Activated CD8-positive, alpha-beta memory T cell treated with anti-CD3 and anti-CD28 coated beads, Interleukin-2, amount 10 ng/mL, durations not matched to agents 7 days and 5 days (primary cell): ENCODE measurements around the gene FMC1. TPM values are rescaled to one million over a fixed set of nuclear protein-coding genes. Genes with fewer than 3 reads are reported as not detected.
"Not testable (repeated sequence)": the region's sequence is repeated elsewhere in the genome, so short reads cannot be mapped to it uniquely, and the experiment has no call there.

Source experiments
- ATAC-seq: fragments of 150-1000 bp; cut with Tn5 transposase; one replicate; pipeline ENCODE4 v1.10.0; 2021; ENCODE audit warnings: moderate library complexity
- CTCF ChIA-PET: fragments of 350-600 bp; sonication (Branson Sonifier 250); formaldehyde crosslinking; loops from one replicate; lab custom pipeline; 2021; ENCODE audit warnings: antibody characterized with exemption; lab: Charles Lee
- DNase-seq: peaks from one replicate; pipeline ENCODE4 v3.0.0-alpha.2; 2020
- H3K27ac Mint-ChIP-seq: one replicate; pipeline ENCODE4 v1.8.0; 2021; ENCODE audit warnings: mild to moderate bottlenecking, mixed read lengths
- H3K27me3 Mint-ChIP-seq: one replicate; pipeline ENCODE4 v1.8.0; 2021; ENCODE audit warnings: mixed read lengths
- H3K36me3 Mint-ChIP-seq: one replicate; pipeline ENCODE4 v1.8.0; 2021; ENCODE audit warnings: mild to moderate bottlenecking, mixed read lengths
- H3K4me1 Mint-ChIP-seq: one replicate; pipeline ENCODE4 v1.8.0; 2021; ENCODE audit warnings: mixed read lengths
- H3K4me3 Mint-ChIP-seq: one replicate; pipeline ENCODE4 v1.8.0; 2021; ENCODE audit warnings: mild to moderate bottlenecking, moderate library complexity, mixed read lengths
- H3K9me3 Mint-ChIP-seq: one replicate; pipeline ENCODE4 v1.8.0; 2022; ENCODE audit warnings: low read depth, mixed read lengths
- total RNA-seq, 2 experiments: library from RNA; stranded (reverse); gene quantifications; one replicate each; pipeline ENCODE4 v1.2.3, GENCODE V29; 2021

FMC1 gene
- total RNA-seq = 1 to 10 TPM; 6.6 to 7.7 TPM

DNA sequence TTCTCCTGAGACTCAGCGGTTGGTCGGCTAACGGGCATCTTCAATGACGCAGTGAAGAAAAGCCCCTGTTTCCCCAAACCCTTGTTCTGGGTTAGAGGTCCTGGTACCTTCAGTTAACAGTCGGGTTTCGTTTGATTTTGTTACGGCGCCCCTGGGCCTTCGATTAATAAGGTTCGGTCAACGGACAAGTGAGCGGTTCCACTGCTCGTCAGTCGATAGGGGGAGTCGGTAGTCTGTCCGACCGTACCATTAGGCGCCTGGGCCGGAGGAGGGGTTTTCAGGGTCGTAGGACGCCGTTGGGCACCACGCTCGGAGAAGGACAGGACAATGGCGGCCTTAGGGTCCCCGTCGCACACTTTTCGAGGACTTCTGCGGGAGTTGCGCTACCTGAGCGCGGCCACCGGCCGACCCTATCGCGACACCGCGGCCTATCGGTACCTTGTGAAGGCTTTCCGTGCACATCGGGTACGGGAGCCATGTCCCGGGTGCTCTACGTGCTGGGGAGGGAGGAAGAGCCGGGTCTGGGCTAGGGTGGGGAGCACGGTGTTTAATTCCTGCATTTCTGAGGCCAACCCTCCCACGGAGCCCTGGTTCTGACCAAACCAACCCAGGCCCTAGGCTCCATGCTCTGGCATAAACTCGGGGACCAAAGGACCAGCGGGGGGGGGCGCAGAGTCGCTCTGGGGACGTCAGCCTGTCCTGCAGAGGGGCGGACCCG is at the start of gene FMC1:
FMC1 (plus strand) TSS at position 280 of the 718 bp plus-strand sequence; CDS start at position 328, 48 bp downstream.
- Mint-ChIP-seq H3K9me3 (peaks cover 3% of the 10 kb centered on the region), H3K4me3 (peak within 1 kb of the TSS; percentile 91), H3K27ac (peak within 1 kb of the TSS; percentile 99), H3K4me1 (peaks cover 21% of the 10 kb centered on the region), H3K36me3 (peaks cover 13% of the 10 kb centered on the region), H3K27me3 (peaks cover 5% of the 10 kb centered on the region)
- peak; percentile 94 for DNase-seq
- ATAC-seq = peak; percentile 71
- CTCF ChIA-PET = interaction anchor here (1.5 kb wide), 1 partner anchor 18 kb away, joined by 6 read pairs; the partner anchor contains the start of gene LUC7L2

DNA sequence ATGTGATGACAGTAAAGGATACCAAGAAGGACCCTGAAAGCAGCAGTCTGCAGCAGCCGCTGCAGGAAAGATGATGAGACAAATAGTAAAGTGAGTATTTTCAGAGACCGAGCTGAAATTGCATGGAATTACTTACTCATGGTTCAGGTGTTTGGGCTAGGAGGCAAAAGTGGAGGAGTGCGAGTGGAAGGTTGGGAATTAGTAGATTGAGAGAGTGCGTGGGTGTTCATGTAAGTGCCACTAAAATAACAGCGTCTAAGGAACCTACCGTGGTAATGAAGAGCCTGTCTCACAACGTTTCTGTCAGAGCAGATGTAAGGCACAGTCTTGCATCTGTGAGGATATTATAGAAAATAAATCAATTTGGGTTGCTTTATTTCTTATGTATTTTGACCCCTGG is 48.3 kb upstream of the FMC1 start:
- CTCF ChIA-PET = no interaction called here
- H3K27me3 Mint-ChIP-seq = no peaks in the 10 kb centered on the region
- ATAC-seq (no peak), DNase-seq (no peak)
- no peak overlapping the region for H3K4me3 Mint-ChIP-seq
- no peaks in the 10 kb centered on the region for H3K4me1 Mint-ChIP-seq
- H3K36me3 Mint-ChIP-seq = peaks cover 5% of the 10 kb centered on the region
- no peaks in the 10 kb centered on the region for H3K9me3 Mint-ChIP-seq
- peak overlapping the region; percentile 39 for H3K27ac Mint-ChIP-seq

DNA sequence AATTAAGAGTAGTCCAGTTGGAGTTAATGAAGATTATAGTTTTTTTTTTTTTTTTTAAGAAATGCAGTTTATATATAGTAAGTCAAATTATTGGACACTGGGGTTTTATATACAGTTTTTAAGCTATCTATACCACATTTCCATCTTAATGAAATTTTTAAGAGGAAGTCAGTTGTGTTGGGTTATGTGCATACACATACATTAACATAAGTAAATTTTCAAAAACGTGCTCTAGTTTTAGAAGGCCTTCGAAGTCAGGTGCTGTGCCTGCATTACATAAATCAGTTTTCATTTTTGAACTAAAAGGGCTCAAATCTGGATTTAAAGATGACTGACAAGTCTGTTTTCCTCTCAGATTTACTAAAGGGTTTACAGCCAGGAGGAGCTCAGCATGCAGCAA is 47.6 kb upstream of the FMC1 start:
- ATAC-seq = no peak
- Mint-ChIP-seq H3K36me3 (peaks cover 4% of the 10 kb centered on the region), H3K4me1 (no peaks in the 10 kb centered on the region), H3K27ac (no peak overlapping the region), H3K27me3 (no peaks in the 10 kb centered on the region), H3K9me3 (no peaks in the 10 kb centered on the region), H3K4me3 (no peak overlapping the region)
- DNase-seq = no peak
- CTCF ChIA-PET = no interaction called here

GRCh38 chr7:139294241-139294640 is 46.9 kb upstream of the FMC1 start:
- Mint-ChIP-seq H3K9me3 (no peaks in the 10 kb centered on the region), H3K4me3 (no peak overlapping the region), H3K4me1 (no peaks in the 10 kb centered on the region), H3K27ac (no peak overlapping the region), H3K36me3 (peaks cover 4% of the 10 kb centered on the region), H3K27me3 (no peaks in the 10 kb centered on the region)
- CTCF ChIA-PET = no interaction called here
- DNase-seq = no peak
- ATAC-seq = no peak

GRCh38 chr7:139294951-139295575 is 46.1 kb upstream of the FMC1 start:
- DNase-seq = no peak
- Mint-ChIP-seq H3K4me1 (no peaks in the 10 kb centered on the region), H3K9me3 (no peaks in the 10 kb centered on the region), H3K27me3 (no peaks in the 10 kb centered on the region), H3K36me3 (peaks cover 4% of the 10 kb centered on the region), H3K27ac (no peak overlapping the region), H3K4me3 (no peak overlapping the region)
- no peak for ATAC-seq
- CTCF ChIA-PET = no interaction called here

GRCh38 chr7:139297795-139298194 is 43.3 kb upstream of the FMC1 start:
- no peak for ATAC-seq
- H3K27me3 Mint-ChIP-seq = no peaks in the 10 kb centered on the region

GRCh38 chr7:139299296-139299695 is 41.8 kb upstream of the FMC1 start:
- Mint-ChIP-seq H3K27ac (no peak overlapping the region), H3K27me3 (no peaks in the 10 kb centered on the region), H3K4me3 (no peak overlapping the region), H3K9me3 (no peaks in the 10 kb centered on the region), H3K4me1 (no peaks in the 10 kb centered on the region), H3K36me3 (peaks cover 2% of the 10 kb centered on the region)
- DNase-seq (no peak), ATAC-seq (no peak)
- CTCF ChIA-PET = interaction anchor here (0.8 to 1.0 kb wide), 2 partner anchors 34 to 56 kb away, joined by 3 read pairs; no protein-coding TSS in a partner anchor

More at GRCh38 chr7:139297795-139298194, 43.3 kb upstream of the FMC1 start:
- Mint-ChIP-seq H3K9me3 (no peaks in the 10 kb centered on the region), H3K4me1 (no peaks in the 10 kb centered on the region), H3K36me3 (peaks cover 4% of the 10 kb centered on the region), H3K4me3 (no peak overlapping the region), H3K27ac (no peak overlapping the region)
- DNase-seq = no peak
- CTCF ChIA-PET = no interaction called here

DNA sequence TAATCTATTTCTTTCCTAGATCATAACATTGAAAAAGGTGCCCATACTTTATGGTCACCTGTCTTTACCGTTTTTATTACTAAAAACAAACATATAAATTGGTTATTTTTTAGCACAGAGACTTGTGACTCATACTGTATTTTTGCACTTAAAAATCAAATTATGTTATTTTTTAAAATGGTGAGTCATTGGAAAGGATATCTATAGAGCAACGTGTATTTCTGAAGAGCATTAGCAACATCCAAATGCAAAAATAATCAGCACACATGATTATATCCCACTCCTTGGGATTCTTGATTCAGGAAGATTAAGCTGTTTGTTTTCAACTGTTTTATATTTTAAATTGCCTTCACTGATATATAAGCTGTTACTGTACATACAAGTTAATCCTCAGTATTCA is 40.7 kb upstream of the FMC1 start:
- H3K9me3 Mint-ChIP-seq = no peaks in the 10 kb centered on the region
- no peaks in the 10 kb centered on the region for H3K4me1 Mint-ChIP-seq
- DNase-seq = no peak
- no peak overlapping the region for H3K27ac Mint-ChIP-seq
- CTCF ChIA-PET = no interaction called here
- no peaks in the 10 kb centered on the region for H3K27me3 Mint-ChIP-seq
- ATAC-seq = no peak
- H3K4me3 Mint-ChIP-seq = no peak overlapping the region
- peaks cover 2% of the 10 kb centered on the region for H3K36me3 Mint-ChIP-seq

- Mint-ChIP-seq H3K36me3 (peaks cover 7% of the 10 kb centered on the region), H3K4me3 (no peak overlapping the region), H3K27ac (no peak overlapping the region), H3K4me1 (peaks cover 2% of the 10 kb centered on the region), H3K27me3 (no peaks in the 10 kb centered on the region), H3K9me3 (no peaks in the 10 kb centered on the region)
- CTCF ChIA-PET = interaction anchor here (0.8 kb wide), 1 partner anchor 15 kb away, joined by 3 read pairs; no protein-coding TSS in a partner anchor
- DNase-seq (no peak), ATAC-seq (no peak)
Measured at GRCh38 chr7:139304517-139304916, 36.6 kb upstream of the FMC1 start.

DNA sequence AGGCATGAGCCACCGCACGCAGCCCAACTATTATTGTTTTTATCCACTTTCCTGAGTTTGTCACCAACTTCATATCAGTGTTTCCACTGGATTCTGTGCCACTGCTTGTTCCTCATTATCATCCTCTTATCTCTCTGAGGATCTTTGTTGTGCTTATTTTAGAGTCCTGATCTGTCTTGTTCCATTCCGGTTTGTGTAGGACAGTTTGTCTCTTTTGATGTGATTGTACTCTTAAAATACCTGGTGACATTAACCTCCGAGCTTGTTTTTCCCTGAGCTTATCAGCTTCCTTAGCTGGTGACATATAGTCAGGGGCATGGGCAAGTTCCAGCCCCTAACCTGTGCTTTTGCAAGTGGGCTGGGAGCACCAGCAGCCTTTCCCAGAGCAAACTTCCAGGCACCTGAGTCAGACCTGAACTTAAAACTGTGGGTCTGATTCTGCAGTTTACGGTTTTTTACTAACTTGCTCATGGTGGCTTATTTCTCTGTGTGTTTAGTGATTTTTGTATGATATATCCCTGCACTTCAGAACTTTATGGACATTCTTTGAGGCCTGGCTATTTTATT is 23.1 kb upstream of the FMC1 start:
- Mint-ChIP-seq H3K9me3 (no peaks in the 10 kb centered on the region), H3K4me3 (no peak overlapping the region), H3K27ac (no peak overlapping the region), H3K36me3 (no peaks in the 10 kb centered on the region), H3K4me1 (no peaks in the 10 kb centered on the region), H3K27me3 (peaks cover 4% of the 10 kb centered on the region)
- no peak for DNase-seq
- no peak for ATAC-seq
- CTCF ChIA-PET = no interaction called here

GRCh38 chr7:139321071-139321745 is 19.9 kb upstream of the FMC1 start:
- no peak for DNase-seq

DNA sequence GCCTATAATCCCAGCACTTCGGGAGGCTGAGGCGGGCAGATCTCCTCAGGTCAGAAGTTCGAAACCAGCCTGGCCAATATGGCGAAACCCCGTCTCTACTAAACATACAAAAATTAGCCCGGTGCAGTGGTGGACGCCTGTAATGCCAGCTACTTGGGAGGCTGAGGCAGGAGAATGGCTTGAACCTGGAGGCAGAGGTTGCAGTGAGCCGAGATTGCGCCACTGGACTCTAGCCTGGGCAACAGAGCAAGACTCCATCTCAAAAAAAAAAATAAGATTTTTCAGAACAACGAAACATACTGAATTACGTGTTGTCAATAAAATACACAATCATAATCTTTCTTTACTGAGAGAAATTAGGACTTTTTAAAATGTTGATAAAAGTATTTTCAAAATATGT is 16.4 kb upstream of the FMC1 start:
- H3K4me1 Mint-ChIP-seq, H3K36me3 Mint-ChIP-seq, ATAC-seq, H3K27ac Mint-ChIP-seq, H3K27me3 Mint-ChIP-seq, H3K9me3 Mint-ChIP-seq, DNase-seq, H3K4me3 Mint-ChIP-seq, CTCF ChIA-PET: not testable (repeated sequence)

More at GRCh38 chr7:139321071-139321745, 19.9 kb upstream of the FMC1 start:
- no peak overlapping the region for H3K27ac Mint-ChIP-seq
- CTCF ChIA-PET = no interaction called here
- H3K36me3 Mint-ChIP-seq = no peaks in the 10 kb centered on the region
- peaks cover 4% of the 10 kb centered on the region for H3K27me3 Mint-ChIP-seq
- H3K4me1 Mint-ChIP-seq = no peaks in the 10 kb centered on the region
- no peak overlapping the region for H3K4me3 Mint-ChIP-seq
- H3K9me3 Mint-ChIP-seq = no peaks in the 10 kb centered on the region
- no peak for ATAC-seq

DNA sequence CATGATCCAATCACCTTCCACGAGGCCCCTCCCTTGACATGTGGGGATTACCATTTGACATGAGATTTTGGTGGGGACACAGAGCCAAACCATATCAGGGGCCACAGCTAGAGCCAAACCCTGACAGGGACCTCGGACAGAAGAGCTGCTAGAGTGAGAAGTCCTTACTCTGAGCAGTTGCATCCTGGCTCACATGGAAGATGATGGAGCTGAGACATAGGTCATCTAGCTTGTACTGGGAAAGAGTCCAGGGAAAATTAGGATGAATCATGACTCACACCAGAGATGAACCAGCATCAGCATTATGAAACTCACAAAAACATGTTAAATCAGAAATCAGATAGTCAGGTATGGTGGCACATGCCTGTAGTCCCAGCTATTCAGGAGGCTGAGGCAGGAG is 12.8 kb upstream of the FMC1 start:
- Mint-ChIP-seq H3K36me3 (peaks cover 1% of the 10 kb centered on the region), H3K4me1 (peaks cover 8% of the 10 kb centered on the region), H3K9me3 (no peaks in the 10 kb centered on the region), H3K27me3 (no peaks in the 10 kb centered on the region), H3K4me3 (no peak overlapping the region), H3K27ac (no peak overlapping the region)
- CTCF ChIA-PET = interaction anchor here (0.5 kb wide), 1 partner anchor 105 kb away, joined by 3 read pairs; no protein-coding TSS in a partner anchor
- no peak for DNase-seq
- ATAC-seq = no peak
